ENCODE results near the gene LRRK1.
"Not testable (repeated sequence)": the region's sequence is repeated elsewhere in the genome, so short reads cannot be mapped to it uniquely, and the experiment has no call there.

LRRK1 gene

DNA sequence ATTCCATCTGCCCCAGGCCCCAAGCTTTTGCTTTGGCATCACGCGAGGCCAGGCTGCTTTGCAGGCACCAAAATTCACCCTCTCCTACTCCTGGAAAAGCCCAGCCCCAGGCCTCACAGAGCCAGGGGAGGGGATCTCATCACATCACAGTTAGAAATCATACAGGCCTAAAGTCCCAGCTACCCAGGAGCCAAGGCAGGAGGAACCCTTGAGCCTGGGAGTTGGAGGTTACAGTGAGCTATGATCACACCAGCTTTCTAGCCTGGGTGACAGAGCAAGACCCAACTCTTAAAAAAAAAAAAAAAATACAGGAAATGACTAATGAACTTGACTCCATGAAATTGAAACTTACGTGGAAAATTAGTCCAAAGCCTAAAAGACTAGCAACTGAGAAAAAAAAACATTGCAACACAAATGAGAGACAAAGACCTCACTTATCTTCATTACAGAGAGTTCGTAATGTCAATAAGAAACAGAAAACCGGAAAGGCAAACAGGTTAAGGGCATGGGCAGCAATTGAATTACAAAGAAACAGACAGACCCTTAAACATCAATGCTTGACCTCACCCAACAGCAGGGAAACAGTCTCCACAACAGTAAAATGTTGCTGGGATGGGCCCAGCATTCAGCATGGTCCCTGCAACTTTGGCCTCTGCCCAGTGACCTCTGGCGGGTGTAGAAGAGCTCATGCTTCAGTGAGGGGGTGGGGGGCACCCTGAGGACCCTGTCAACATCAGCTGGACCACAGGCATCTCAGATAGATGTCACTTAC is 151.5 kb downstream of the LRRK1 start:
- TF ChIP-seq, protein P1, sequence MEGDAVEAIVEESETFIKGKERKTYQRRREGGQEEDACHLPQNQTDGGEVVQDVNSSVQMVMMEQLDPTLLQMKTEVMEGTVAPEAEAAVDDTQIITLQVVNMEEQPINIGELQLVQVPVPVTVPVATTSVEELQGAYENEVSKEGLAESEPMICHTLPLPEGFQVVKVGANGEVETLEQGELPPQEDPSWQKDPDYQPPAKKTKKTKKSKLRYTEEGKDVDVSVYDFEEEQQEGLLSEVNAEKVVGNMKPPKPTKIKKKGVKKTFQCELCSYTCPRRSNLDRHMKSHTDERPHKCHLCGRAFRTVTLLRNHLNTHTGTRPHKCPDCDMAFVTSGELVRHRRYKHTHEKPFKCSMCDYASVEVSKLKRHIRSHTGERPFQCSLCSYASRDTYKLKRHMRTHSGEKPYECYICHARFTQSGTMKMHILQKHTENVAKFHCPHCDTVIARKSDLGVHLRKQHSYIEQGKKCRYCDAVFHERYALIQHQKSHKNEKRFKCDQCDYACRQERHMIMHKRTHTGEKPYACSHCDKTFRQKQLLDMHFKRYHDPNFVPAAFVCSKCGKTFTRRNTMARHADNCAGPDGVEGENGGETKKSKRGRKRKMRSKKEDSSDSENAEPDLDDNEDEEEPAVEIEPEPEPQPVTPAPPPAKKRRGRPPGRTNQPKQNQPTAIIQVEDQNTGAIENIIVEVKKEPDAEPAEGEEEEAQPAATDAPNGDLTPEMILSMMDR (conservative IDR thresholded peaks at IDR 0.05), result no peak
- H3K27ac ChIP-seq, result peak overlapping the region; percentile 62

DNA sequence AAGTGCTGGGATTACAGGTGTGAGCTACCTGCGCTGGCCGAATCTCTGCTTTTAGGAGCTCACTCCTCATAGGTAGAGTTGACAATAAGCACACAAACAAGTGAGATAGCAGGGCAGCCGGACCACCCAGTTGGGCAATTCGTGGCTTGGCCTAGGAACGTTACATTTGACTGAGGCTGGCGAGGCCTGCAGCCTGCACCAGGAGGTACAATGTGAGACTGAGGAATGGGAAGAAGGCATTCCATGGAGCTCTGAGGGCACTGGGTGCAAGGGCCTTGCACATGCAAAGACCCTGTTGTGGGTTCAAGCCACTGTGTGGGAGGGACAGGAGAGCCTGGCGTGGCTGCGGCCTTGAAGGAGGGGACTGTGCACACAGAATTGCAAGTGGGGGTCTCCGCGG is 152.5 kb downstream of the LRRK1 start:
- TF ChIP-seq, protein P1 (conservative IDR thresholded peaks at IDR 0.05), result no peak
- peak overlapping the region; percentile 62 for H3K27ac ChIP-seq

DNA sequence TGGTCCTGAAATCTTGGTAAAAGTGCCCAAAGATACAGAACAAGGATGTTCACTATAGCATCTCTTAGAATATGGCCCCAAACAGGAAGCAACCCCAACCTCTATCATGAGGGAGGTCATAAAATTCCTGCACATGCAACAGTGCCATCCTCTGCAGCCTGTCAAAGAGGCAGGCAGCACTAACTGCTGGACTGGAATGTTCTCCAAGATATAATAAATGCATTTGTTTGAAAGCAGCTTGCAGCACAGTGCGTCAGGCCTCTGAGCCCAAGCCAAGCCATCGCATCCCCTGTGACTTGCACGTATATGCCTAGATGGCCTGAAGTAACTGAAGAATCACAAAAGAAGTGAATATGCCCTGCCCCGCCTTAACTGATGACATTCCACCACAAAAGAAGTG is 153.1 kb downstream of the LRRK1 start:
- not testable (repeated sequence) for H3K27ac ChIP-seq

- peak overlapping the region; percentile 38 for H3K27ac ChIP-seq
Observed at GRCh38 chr15:101077806-101078668, 158.9 kb downstream of the LRRK1 start.

GRCh38 chr15:101078669-101079323 is 159.6 kb downstream of the LRRK1 start:
- TF ChIP-seq, protein P1 (conservative IDR thresholded peaks at IDR 0.05), result no peak
- H3K27ac ChIP-seq, result peak overlapping the region; percentile 1; the same call in 1 of the 2 replicates

DNA sequence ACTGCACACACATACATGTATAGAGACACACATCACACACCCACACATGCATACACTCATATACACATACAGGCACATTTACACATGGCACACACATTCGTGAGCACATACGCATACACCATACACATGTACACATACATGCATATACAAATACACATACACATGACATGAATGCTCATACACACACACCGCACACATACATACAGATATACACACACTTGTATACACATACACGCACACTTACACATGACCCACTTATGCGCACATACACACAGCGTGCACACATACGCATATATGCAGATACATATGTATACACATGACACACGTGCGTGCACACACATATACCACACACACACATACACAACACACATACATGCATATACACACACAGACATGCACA is 162.7 kb downstream of the LRRK1 start:
- no peak overlapping the region for H3K27ac ChIP-seq
- TF ChIP-seq, protein P1 (conservative IDR thresholded peaks at IDR 0.05), result no peak

DNA sequence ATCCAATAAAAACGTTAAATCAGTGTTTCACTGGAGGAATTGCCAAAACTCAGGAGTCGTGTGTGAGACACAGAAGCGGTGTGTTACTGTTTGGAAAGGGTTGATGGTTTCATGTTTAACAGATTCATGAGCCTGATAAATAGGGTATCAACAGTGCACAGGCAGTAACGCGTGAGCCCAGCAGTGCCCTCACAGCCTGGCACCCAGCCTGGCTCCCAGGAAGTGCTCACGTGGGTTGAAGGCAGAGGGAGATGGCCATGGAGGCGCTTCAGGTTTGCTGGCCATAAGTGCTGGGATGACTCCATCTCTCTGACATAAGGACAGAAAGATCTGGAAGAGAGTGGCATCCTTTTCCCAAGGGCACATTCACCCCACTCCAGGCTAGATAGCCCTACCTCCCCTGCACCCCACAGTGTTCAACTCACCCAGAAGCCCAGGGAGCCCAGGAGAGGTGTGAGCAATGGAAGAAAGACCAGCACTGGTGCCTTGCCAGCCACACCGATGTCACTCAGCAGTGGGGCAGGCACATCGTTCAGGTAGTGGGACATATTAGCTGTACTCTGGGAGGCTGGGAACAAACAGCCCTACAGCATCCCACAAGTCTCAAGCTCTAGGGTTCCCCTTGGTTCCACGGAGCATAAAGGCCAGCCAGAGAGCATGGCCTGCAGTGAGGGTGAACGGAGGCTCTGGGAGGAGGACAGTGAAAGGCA is 164.3 kb downstream of the LRRK1 start:
- H3K27ac ChIP-seq, result peak overlapping the region; percentile 81
- TF ChIP-seq, protein P1 (conservative IDR thresholded peaks at IDR 0.05), result no peak

GRCh38 chr15:101084801-101085200 is 165.6 kb downstream of the LRRK1 start:
- TF ChIP-seq, protein P1 (conservative IDR thresholded peaks at IDR 0.05), result no peak
- H3K27ac ChIP-seq, result no peak overlapping the region

Data from VCaP (cell line).